HepG2 (cell line): ENCODE measurements around the gene TYW1B.
"Not testable (repeated sequence)": the region's sequence is repeated elsewhere in the genome, so short reads cannot be mapped to it uniquely, and the experiment has no call there.

Source experiments
- ASH2L ChIP-seq: fragments of 300-600, 200-600 bp; sonication (generic); IDR thresholded peaks from 2 replicates; pipeline ENCODE4 v1.7.0; 2017; ENCODE audit warnings: low read depth, mild to moderate bottlenecking, moderate library complexity, mixed read lengths, low read length; ENCODE audit not compliant: insufficient read length
- FOXM1 ChIP-seq: sonication (generic); formaldehyde crosslinking; IDR thresholded peaks from 2 replicates; pipeline ENCODE4 v1.5.0; 2020; ENCODE audit warnings: missing genetic modification reagents
- TF ChIP-seq, protein P1 (sequence below), 2 experiments: sonication (generic) in 1 of 2; formaldehyde crosslinking in 1 of 2; IDR thresholded peaks; 2 replicates each; pipeline versions ENCODE4 v1.4.0 to v1.6.1; 2016 to 2020; ENCODE audit warnings: borderline replicate concordance in 1 of 2, low read depth in 1 of 2, mild to moderate bottlenecking in 1 of 2, missing genetic modification reagents in 1 of 2
- TF ChIP-seq, protein P2 (sequence below): sonication (generic); formaldehyde crosslinking; IDR thresholded peaks from 2 replicates; pipeline ENCODE4 v1.5.1; 2020; ENCODE audit warnings: missing genetic modification reagents, mild to moderate bottlenecking, borderline replicate concordance
- TF ChIP-seq, protein P3 (sequence below): fragments of 450-650 bp; IDR thresholded peaks from 2 replicates; pipeline ENCODE4 v1.6.1; 2017; ENCODE audit warnings: mild to moderate bottlenecking

DNA sequence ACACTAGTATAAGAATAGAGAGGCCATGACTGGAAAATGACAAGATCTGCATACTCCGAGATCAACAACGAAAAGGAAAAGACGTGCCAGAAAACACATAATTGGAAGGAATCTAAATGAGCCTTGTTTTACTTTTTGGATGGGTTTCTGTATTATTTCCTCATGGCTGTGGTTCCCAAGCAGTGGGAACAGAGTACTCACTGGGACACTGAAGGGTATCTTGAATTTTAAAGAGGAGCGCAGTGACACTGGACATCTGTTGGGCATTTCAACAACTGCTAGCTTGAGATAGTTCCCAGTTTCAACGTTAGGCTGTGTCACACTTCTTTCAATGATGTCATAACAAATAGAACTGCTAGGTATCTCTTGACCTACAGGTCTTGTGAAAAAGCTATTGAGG, 218.2 kb downstream of the TYW1B start:
- TF ChIP-seq, protein P1, sequence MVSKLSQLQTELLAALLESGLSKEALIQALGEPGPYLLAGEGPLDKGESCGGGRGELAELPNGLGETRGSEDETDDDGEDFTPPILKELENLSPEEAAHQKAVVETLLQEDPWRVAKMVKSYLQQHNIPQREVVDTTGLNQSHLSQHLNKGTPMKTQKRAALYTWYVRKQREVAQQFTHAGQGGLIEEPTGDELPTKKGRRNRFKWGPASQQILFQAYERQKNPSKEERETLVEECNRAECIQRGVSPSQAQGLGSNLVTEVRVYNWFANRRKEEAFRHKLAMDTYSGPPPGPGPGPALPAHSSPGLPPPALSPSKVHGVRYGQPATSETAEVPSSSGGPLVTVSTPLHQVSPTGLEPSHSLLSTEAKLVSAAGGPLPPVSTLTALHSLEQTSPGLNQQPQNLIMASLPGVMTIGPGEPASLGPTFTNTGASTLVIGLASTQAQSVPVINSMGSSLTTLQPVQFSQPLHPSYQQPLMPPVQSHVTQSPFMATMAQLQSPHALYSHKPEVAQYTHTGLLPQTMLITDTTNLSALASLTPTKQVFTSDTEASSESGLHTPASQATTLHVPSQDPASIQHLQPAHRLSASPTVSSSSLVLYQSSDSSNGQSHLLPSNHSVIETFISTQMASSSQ (IDR thresholded peaks at IDR 0.05; ENCODE audit: low read depth) = not testable (repeated sequence)
- TF ChIP-seq, protein P1 (CRISPR knock-in tag; IDR thresholded peaks at IDR 0.05; ENCODE audit: borderline replicate concordance) = not testable (repeated sequence)
- not testable (repeated sequence) for TF ChIP-seq FOXM1 (CRISPR knock-in tag); ASH2L
- TF ChIP-seq, protein P2, sequence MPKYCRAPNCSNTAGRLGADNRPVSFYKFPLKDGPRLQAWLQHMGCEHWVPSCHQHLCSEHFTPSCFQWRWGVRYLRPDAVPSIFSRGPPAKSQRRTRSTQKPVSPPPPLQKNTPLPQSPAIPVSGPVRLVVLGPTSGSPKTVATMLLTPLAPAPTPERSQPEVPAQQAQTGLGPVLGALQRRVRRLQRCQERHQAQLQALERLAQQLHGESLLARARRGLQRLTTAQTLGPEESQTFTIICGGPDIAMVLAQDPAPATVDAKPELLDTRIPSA (CRISPR knock-in tag) = not testable (repeated sequence)
- TF ChIP-seq, protein P3, sequence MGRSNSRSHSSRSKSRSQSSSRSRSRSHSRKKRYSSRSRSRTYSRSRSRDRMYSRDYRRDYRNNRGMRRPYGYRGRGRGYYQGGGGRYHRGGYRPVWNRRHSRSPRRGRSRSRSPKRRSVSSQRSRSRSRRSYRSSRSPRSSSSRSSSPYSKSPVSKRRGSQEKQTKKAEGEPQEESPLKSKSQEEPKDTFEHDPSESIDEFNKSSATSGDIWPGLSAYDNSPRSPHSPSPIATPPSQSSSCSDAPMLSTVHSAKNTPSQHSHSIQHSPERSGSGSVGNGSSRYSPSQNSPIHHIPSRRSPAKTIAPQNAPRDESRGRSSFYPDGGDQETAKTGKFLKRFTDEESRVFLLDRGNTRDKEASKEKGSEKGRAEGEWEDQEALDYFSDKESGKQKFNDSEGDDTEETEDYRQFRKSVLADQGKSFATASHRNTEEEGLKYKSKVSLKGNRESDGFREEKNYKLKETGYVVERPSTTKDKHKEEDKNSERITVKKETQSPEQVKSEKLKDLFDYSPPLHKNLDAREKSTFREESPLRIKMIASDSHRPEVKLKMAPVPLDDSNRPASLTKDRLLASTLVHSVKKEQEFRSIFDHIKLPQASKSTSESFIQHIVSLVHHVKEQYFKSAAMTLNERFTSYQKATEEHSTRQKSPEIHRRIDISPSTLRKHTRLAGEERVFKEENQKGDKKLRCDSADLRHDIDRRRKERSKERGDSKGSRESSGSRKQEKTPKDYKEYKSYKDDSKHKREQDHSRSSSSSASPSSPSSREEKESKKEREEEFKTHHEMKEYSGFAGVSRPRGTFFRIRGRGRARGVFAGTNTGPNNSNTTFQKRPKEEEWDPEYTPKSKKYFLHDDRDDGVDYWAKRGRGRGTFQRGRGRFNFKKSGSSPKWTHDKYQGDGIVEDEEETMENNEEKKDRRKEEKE = not testable (repeated sequence)
